Measurements from ENCODE around the gene MDM4. TPM values are rescaled to one million over a fixed set of nuclear protein-coding genes. Genes with fewer than 3 reads are reported as not detected.

Gene MDM4
- total RNA-seq, 2 experiments from 2014 or later: 120 to 282 TPM

DNA sequence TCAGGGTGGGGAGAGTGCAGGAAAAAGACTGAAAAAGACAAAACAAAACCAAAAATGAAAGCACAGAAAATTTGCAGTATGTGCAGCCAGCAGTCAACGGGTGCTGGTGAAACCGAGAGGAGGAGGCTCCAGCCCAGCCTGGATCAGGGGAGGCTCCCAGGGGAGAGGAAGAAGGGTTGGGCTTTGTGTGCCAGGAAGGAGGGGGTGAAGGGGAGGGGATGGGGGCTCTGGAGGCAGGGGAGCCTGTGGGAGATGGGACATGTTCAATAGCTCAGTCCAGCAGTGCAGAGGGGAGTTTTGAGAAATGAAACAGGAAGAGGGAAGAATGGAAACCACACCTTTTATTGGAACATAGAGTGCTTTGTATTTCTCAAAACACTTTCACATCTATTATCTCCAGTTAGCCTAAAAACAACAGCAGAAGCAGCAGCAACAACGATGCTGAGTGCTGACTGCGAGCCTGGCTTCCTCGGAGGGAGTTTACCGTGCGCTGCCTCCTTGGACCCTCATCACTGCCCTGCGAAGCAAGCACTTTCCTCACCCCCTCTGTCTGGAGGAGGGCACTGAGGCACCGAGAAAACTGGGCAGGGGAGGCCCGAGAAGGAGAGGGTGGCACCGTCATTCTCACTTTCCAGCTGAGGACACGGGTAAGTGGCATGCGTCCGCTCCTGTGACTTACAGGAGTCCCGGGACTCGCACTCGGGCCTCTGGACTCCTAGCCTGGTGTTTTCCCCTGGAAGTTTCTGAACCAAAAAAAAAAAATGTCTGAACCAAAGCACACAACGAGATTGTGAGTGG is 62.9 kb downstream of the MDM4 start:
- peak; percentile 68 for DNase-seq (ENCODE audit: low spot score)
- H3K4me3 ChIP-seq (ENCODE audit: low read depth, low read length, poor library complexity, severe bottlenecking): peak overlapping the region; percentile 64
- no peaks in the 10 kb centered on the region for H4K20me1 ChIP-seq (ENCODE audit: insufficient read depth, low read length)
- H3K4me1 ChIP-seq (ENCODE audit: insufficient read depth, low read length, poor library complexity, severe bottlenecking): peaks cover 55% of the 10 kb centered on the region
- peak overlapping the region; percentile 68 for H2AFZ ChIP-seq (ENCODE audit: low read length)
- no peaks in the 10 kb centered on the region for H3K79me2 ChIP-seq (ENCODE audit: insufficient read depth, low read depth, low read length)
- H3K9me2 ChIP-seq (ENCODE audit: insufficient read depth, low read length): no peaks in the 10 kb centered on the region
- no peaks in the 10 kb centered on the region for H3K9me3 ChIP-seq (ENCODE audit: low read length)
- intact Hi-C loops (cut with micrococcal nuclease; ENCODE audit: unreplicated experiment): no loop called here
- BruUV-seq (replicated peaks): no TSS peak
- peak overlapping the region; percentile 90 for H3K4me2 ChIP-seq (ENCODE audit: low read length)
- H3K36me3 ChIP-seq (ENCODE audit: insufficient read depth, low read length): no peaks in the 10 kb centered on the region
- H3K27ac ChIP-seq (ENCODE audit: low read depth, low read length, poor library complexity, severe bottlenecking): peak overlapping the region; percentile 77
- TF ChIP-seq CTCF (conservative IDR thresholded peaks at IDR 0.05; ENCODE audit: low read length): no peak
- TF ChIP-seq EZH2phosphoT487 (IDR thresholded peaks at IDR 0.05; ENCODE audit: borderline replicate concordance, low read depth, low read length): no peak
- ChIA-PET CTCF (ENCODE audit: unreplicated experiment) (interaction anchor here (0.6 to 2.5 kb wide), 3 partner anchors 13 to 189 kb away, joined by 3 to 11 read pairs (median 3); no protein-coding TSS in a partner anchor), POLR2A (interaction anchor here (0.6 to 3.7 kb wide), 11 partner anchors 10 to 631 kb away, joined by 3 to 17 read pairs (median 4); no protein-coding TSS in a partner anchor)

GRCh38 chr1:204579681-204580080 is 63.5 kb downstream of the MDM4 start:
- Histone ChIP-seq H4K20me1 (ENCODE audit: insufficient read depth, low read length) (no peaks in the 10 kb centered on the region), H3K9me2 (ENCODE audit: insufficient read depth, low read length) (no peaks in the 10 kb centered on the region), H3K4me1 (ENCODE audit: insufficient read depth, low read length, poor library complexity, severe bottlenecking) (peaks cover 61% of the 10 kb centered on the region), H3K36me3 (ENCODE audit: insufficient read depth, low read length) (no peaks in the 10 kb centered on the region), H3K79me2 (ENCODE audit: insufficient read depth, low read depth, low read length) (no peaks in the 10 kb centered on the region), H3K4me3 (ENCODE audit: low read depth, low read length, poor library complexity, severe bottlenecking) (peak overlapping the region; percentile 64), H3K27ac (ENCODE audit: low read depth, low read length, poor library complexity, severe bottlenecking) (peak overlapping the region; percentile 77), H3K4me2 (ENCODE audit: low read length) (peak overlapping the region; percentile 90), H3K9me3 (ENCODE audit: low read length) (no peaks in the 10 kb centered on the region), H2AFZ (ENCODE audit: low read length) (peak overlapping the region; percentile 68; the same call in 1 of the 2 replicates)
- ChIA-PET CTCF (ENCODE audit: unreplicated experiment) (interaction anchor here (0.6 to 2.5 kb wide), 2 partner anchors 13 to 188 kb away, joined by 3 to 11 read pairs; no protein-coding TSS in a partner anchor), POLR2A (interaction anchor here (0.6 to 3.7 kb wide), 11 partner anchors 10 to 631 kb away, joined by 3 to 17 read pairs (median 4); no protein-coding TSS in a partner anchor)
- no peak for DNase-seq (ENCODE audit: low spot score)
- TF ChIP-seq CTCF (conservative IDR thresholded peaks at IDR 0.05; ENCODE audit: low read length): no peak
- no peak for TF ChIP-seq EZH2phosphoT487 (IDR thresholded peaks at IDR 0.05; ENCODE audit: borderline replicate concordance, low read depth, low read length)
- BruUV-seq (replicated peaks): TSS peak; percentile 61
- intact Hi-C loops (cut with micrococcal nuclease; ENCODE audit: unreplicated experiment): loop anchor here (1.0 kb wide), 1 partner anchor 136 kb away; no protein-coding TSS in a partner anchor

Data from OCI-LY7 (cell line).